Neural cell (in vitro differentiated cells): ENCODE data around the gene R3HDM4. TPM values are rescaled to one million over a fixed set of nuclear protein-coding genes. Genes with fewer than 3 reads are reported as not detected.

Experiments used
- H2AFZ ChIP-seq: fragments of 200-600, 300-800 bp; sonication (generic), shearing (Covaris generic); 2 replicates; pipeline ENCODE4 v1.6.0; 2014; ENCODE audit warnings: low read depth, mild to moderate bottlenecking, antibody characterized with exemption, low read length, moderate library complexity
- H3F3A ChIP-seq: fragments of 200-600 bp; shearing (Covaris generic); 2 replicates; pipeline ENCODE4 v1.6.1; 2016; ENCODE audit warnings: mild to moderate bottlenecking, moderate library complexity, mixed read lengths, antibody characterized with exemption, low read length; ENCODE audit not compliant: insufficient read depth, poor library complexity, severe bottlenecking
- H3K27ac ChIP-seq: fragments of 200-600, 300-800 bp; sonication (generic), shearing (Covaris generic); 2 replicates; pipeline ENCODE4 v1.5.1; 2014; ENCODE audit warnings: mild to moderate bottlenecking, low read length, moderate library complexity
- H3K27me3 ChIP-seq: fragments of 300-800, 200-600 bp; sonication (generic), shearing (Covaris generic); 2 replicates; pipeline ENCODE4 v1.6.0; 2014; ENCODE audit warnings: mild to moderate bottlenecking, low read depth, low read length, moderate library complexity; ENCODE audit not compliant: insufficient read depth
- H3K36me3 ChIP-seq: fragments of 300-800, 200-600 bp; sonication (generic), shearing (Covaris generic); 2 replicates; pipeline ENCODE4 v1.5.1; 2014; ENCODE audit warnings: mild to moderate bottlenecking, antibody characterized with exemption, low read length, moderate library complexity; ENCODE audit not compliant: insufficient read depth
- H3K4me2 ChIP-seq: fragments of 300-800, 200-600 bp; sonication (generic), shearing (Covaris generic); 2 replicates; pipeline ENCODE4 v1.6.0; 2014; ENCODE audit warnings: mild to moderate bottlenecking, low read length
- H3K4me3 ChIP-seq: fragments of 300-800, 200-600 bp; sonication (generic), shearing (Covaris generic); 2 replicates; pipeline ENCODE4 v1.5.1; 2014; ENCODE audit warnings: mild to moderate bottlenecking, low read length, moderate library complexity
- H3K79me2 ChIP-seq: fragments of 200-600 bp; shearing (Covaris generic); replicated peaks from 2 replicates; pipeline ENCODE4 v1.6.0; 2014; ENCODE audit warnings: mild to moderate bottlenecking, low read length, moderate library complexity; ENCODE audit not compliant: insufficient read depth
- H3K9ac ChIP-seq: fragments of 300-800, 200-600 bp; sonication (generic), shearing (Covaris generic); 2 replicates; pipeline ENCODE4 v1.6.1; 2016; ENCODE audit warnings: mild to moderate bottlenecking, low read length, mixed read lengths
- H3K9me2 ChIP-seq: fragments of 200-600 bp; shearing (Covaris generic); 2 replicates; pipeline ENCODE4 v1.6.1; 2016; ENCODE audit warnings: mild to moderate bottlenecking, low read length, mixed read lengths; ENCODE audit not compliant: insufficient read depth
- H3K9me3 ChIP-seq: fragments of 200-600, 300-800 bp; sonication (generic), shearing (Covaris generic); 2 replicates; pipeline ENCODE4 v1.6.1; 2016; ENCODE audit warnings: mild to moderate bottlenecking, mixed run types, low read length, moderate library complexity, mixed read lengths
- H4K20me1 ChIP-seq: fragments of 200-600 bp; shearing (Covaris generic); 2 replicates; pipeline ENCODE4 v1.6.1; 2016; ENCODE audit warnings: mild to moderate bottlenecking, mixed run types; ENCODE audit not compliant: insufficient read depth
- EP300 ChIP-seq: fragments of 450-650 bp; conservative IDR thresholded peaks from 2 replicates; pipeline ENCODE4 v1.6.1; 2014; ENCODE audit warnings: antibody characterized with exemption, mild to moderate bottlenecking, moderate library complexity; ENCODE audit not compliant: poor library complexity, severe bottlenecking
- EZH2 ChIP-seq: fragments of 200-600, 300-800 bp; shearing (Covaris generic), sonication (generic); IDR thresholded peaks from 2 replicates; pipeline ENCODE4 v1.6.1; 2014; ENCODE audit warnings: antibody characterized with exemption, low read length, borderline replicate concordance, mild to moderate bottlenecking; ENCODE audit not compliant: insufficient read depth, poor library complexity, severe bottlenecking
- MXI1 ChIP-seq: fragments of 450-650 bp; conservative IDR thresholded peaks from 2 replicates; pipeline ENCODE4 v1.6.1; 2014; ENCODE audit warnings: antibody characterized with exemption, mild to moderate bottlenecking; ENCODE audit not compliant: poor library complexity, severe bottlenecking
- POLR2AphosphoS5 ChIP-seq: IDR thresholded peaks from 2 replicates; pipeline ENCODE4 v1.6.1; 2012
- RAD21 ChIP-seq: fragments of 450-650 bp; conservative IDR thresholded peaks from 2 replicates; pipeline ENCODE4 v1.6.1; 2014; ENCODE audit warnings: antibody characterized with exemption, mild to moderate bottlenecking, moderate library complexity
- SMC3 ChIP-seq: fragments of 450-650 bp; conservative IDR thresholded peaks from 2 replicates; pipeline ENCODE4 v1.6.1; 2014; ENCODE audit warnings: antibody characterized with exemption, mild to moderate bottlenecking, moderate library complexity; ENCODE audit not compliant: poor library complexity
- TAF1 ChIP-seq: IDR thresholded peaks from 2 replicates; pipeline ENCODE4 v1.6.1; 2012; ENCODE audit warnings: low read depth
- polyA plus RNA-seq: library from polyadenylated mRNA; depleted of rRNA; stranded (reverse); fragments of >200 nt; gene quantifications from 2 replicates; pipeline ENCODE4 v1.2.3, GENCODE V29; 2014
- TF ChIP-seq, protein P1 (sequence below): fragments of 450-650 bp; IDR thresholded peaks from 2 replicates; pipeline ENCODE4 v1.5.1; 2014; ENCODE audit warnings: antibody characterized with exemption, mild to moderate bottlenecking, moderate library complexity; ENCODE audit not compliant: poor library complexity, severe bottlenecking
- TF ChIP-seq, protein P2 (sequence below): IDR thresholded peaks from 2 replicates; pipeline ENCODE4 v1.6.1; 2012; ENCODE audit warnings: borderline replicate concordance

R3HDM4 gene
- polyA plus RNA-seq, 1 donor from 2014 or later: 51.2 TPM

DNA sequence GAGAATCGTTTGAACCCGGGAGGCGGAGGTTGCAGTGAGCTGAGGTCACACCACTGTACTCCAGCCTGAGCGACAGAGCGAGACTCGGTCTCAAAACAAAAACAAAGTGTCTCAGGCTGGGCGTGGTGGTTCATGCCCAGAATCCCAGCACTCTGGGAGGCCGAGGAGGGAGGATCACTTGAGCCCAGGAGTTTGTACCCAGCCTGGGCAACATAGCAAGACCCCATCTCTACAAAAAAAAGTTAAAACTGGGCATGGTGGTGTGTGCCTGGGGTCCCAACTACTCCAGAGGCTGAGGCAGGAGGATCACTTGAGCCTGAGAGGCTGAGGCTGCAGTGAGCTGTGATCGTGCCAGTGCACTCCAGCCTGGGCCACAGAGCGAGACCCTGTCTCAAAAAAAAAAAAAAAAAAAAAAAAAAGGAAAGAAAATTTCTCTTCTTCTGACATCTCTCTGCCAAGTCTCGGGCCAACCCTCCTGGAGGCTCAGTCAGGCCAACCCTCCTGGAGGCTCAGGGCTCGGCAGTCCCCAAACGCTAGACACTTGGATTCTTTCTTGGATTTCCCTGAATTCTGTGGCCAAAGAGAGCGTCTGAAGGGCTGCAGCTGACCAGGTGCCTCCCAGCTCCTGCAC, 39.1 kb upstream of the R3HDM4 start:
- Histone ChIP-seq H3K4me3 (no peak overlapping the region), H3K27me3 (no peaks in the 10 kb centered on the region), H3K36me3 (no peaks in the 10 kb centered on the region), H4K20me1 (no peaks in the 10 kb centered on the region), H3K9me3 (no peaks in the 10 kb centered on the region), H3K27ac (no peak overlapping the region), H3F3A (no peaks in the 10 kb centered on the region), H3K9ac (no peak overlapping the region), H2AFZ (no peak overlapping the region), H3K4me2 (no peak overlapping the region), H3K9me2 (no peaks in the 10 kb centered on the region), H3K79me2 (no peaks in the 10 kb centered on the region)
- TF ChIP-seq RAD21: no peak
- TF ChIP-seq, protein P1, sequence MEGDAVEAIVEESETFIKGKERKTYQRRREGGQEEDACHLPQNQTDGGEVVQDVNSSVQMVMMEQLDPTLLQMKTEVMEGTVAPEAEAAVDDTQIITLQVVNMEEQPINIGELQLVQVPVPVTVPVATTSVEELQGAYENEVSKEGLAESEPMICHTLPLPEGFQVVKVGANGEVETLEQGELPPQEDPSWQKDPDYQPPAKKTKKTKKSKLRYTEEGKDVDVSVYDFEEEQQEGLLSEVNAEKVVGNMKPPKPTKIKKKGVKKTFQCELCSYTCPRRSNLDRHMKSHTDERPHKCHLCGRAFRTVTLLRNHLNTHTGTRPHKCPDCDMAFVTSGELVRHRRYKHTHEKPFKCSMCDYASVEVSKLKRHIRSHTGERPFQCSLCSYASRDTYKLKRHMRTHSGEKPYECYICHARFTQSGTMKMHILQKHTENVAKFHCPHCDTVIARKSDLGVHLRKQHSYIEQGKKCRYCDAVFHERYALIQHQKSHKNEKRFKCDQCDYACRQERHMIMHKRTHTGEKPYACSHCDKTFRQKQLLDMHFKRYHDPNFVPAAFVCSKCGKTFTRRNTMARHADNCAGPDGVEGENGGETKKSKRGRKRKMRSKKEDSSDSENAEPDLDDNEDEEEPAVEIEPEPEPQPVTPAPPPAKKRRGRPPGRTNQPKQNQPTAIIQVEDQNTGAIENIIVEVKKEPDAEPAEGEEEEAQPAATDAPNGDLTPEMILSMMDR: no peak
- no peak for TF ChIP-seq MXI1
- no peak for TF ChIP-seq TAF1
- no peak for TF ChIP-seq SMC3
- TF ChIP-seq EZH2: no peak
- TF ChIP-seq, protein P2, sequence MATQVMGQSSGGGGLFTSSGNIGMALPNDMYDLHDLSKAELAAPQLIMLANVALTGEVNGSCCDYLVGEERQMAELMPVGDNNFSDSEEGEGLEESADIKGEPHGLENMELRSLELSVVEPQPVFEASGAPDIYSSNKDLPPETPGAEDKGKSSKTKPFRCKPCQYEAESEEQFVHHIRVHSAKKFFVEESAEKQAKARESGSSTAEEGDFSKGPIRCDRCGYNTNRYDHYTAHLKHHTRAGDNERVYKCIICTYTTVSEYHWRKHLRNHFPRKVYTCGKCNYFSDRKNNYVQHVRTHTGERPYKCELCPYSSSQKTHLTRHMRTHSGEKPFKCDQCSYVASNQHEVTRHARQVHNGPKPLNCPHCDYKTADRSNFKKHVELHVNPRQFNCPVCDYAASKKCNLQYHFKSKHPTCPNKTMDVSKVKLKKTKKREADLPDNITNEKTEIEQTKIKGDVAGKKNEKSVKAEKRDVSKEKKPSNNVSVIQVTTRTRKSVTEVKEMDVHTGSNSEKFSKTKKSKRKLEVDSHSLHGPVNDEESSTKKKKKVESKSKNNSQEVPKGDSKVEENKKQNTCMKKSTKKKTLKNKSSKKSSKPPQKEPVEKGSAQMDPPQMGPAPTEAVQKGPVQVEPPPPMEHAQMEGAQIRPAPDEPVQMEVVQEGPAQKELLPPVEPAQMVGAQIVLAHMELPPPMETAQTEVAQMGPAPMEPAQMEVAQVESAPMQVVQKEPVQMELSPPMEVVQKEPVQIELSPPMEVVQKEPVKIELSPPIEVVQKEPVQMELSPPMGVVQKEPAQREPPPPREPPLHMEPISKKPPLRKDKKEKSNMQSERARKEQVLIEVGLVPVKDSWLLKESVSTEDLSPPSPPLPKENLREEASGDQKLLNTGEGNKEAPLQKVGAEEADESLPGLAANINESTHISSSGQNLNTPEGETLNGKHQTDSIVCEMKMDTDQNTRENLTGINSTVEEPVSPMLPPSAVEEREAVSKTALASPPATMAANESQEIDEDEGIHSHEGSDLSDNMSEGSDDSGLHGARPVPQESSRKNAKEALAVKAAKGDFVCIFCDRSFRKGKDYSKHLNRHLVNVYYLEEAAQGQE: no peak
- TF ChIP-seq EP300: no peak
- no peak for TF ChIP-seq POLR2AphosphoS5

DNA sequence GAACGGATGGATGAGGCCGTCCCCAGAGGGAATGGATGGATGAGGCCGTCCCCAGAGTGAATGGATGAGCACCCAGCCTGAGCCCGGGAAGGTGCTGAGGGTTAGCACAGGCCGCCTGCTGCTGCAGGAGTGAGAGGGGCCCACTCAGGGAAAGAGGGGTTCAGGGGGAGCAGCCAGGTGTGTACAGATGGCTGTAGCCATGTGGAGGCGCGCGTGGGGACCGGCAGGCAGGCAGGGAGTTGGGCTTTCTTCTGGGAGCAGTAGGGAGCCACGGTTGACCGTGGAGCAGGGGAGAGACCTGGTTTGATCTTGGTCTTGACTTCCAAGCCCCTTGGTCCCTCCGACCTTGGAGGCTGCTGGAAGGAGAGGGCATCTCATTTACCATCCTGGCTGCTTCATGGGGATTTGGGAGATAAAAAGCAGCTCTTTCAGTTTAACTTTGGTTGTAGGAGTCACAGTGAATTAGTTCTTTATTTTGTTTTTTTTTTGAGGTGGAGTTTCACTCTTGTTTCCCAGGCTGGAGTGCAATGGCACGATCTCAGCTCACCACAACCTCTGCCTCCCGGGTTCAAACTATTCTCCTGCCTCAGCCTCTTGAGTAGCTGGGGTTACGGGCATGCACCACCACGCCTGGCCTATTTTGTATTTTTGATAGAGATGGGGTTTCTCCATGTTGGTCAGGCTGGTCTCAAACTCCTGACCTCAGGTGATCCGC, 37.5 kb upstream of the R3HDM4 start:
- Histone ChIP-seq H3K27ac (no peak overlapping the region), H3K4me3 (no peak overlapping the region), H2AFZ (no peak overlapping the region), H3K9me3 (no peaks in the 10 kb centered on the region), H3K36me3 (no peaks in the 10 kb centered on the region), H3K9ac (no peak overlapping the region), H4K20me1 (no peaks in the 10 kb centered on the region), H3F3A (no peaks in the 10 kb centered on the region), H3K79me2 (no peaks in the 10 kb centered on the region), H3K9me2 (no peaks in the 10 kb centered on the region), H3K27me3 (no peaks in the 10 kb centered on the region), H3K4me2 (no peak overlapping the region)
- TF ChIP-seq, protein P1: no peak
- TF ChIP-seq EP300 (no peak), MXI1 (no peak), RAD21 (no peak), POLR2AphosphoS5 (no peak), TAF1 (no peak), SMC3 (no peak), EZH2 (no peak)
- TF ChIP-seq, protein P2: no peak
